RWPE1 (cell line): ENCODE results near the gene PTPRF.

Experiments used
- CTCF ChIA-PET: fragments of 350-600 bp; sonication (Branson Sonifier 250); formaldehyde crosslinking; extraction: SDS; loops from one replicate; lab custom pipeline; 2021; lab: Yijun Ruan, JAX
- POLR2A ChIA-PET: fragments of 400-600 bp; formaldehyde crosslinking; extraction: SDS; loops from one replicate; lab custom pipeline; 2020; ENCODE audit warnings: antibody characterized with exemption; ENCODE audit not compliant: low non-redundant PET; lab: Yijun Ruan, JAX
- DNase-seq: peaks from one replicate; pipeline ENCODE4 v3.0.0; 2012; ENCODE audit warnings: low spot score
- H3K27ac ChIP-seq: fragments of 450-650 bp; 2 replicates; pipeline ENCODE4 v1.5.1; 2017
- CTCF ChIP-seq: fragments of 450-650 bp; conservative IDR thresholded peaks from 2 replicates; pipeline ENCODE4 v1.5.1; 2017; ENCODE audit warnings: low read depth, mild to moderate bottlenecking

PTPRF gene

GRCh38 chr1:43505077-43505780 is 25.5 kb upstream of the PTPRF start:
- H3K27ac ChIP-seq: no peak overlapping the region
- no peak for TF ChIP-seq CTCF
- DNase-seq: no peak
- CTCF ChIA-PET: no interaction called here
- POLR2A ChIA-PET: no interaction called here

- ChIA-PET POLR2A (no interaction called here), CTCF (no interaction called here)
Observed at GRCh38 chr1:43506233-43506632, 24.4 kb upstream of the PTPRF start.

GRCh38 chr1:43507296-43508295 is 23.1 kb upstream of the PTPRF start:
- ChIA-PET CTCF (no interaction called here), POLR2A (no interaction called here)
- no peak for TF ChIP-seq CTCF
- no peak overlapping the region for H3K27ac ChIP-seq
- no peak for DNase-seq

More at GRCh38 chr1:43506233-43506632, 24.4 kb upstream of the PTPRF start:
- H3K27ac ChIP-seq: no peak overlapping the region
- no peak for DNase-seq
- TF ChIP-seq CTCF: no peak

- ChIA-PET POLR2A (no interaction called here), CTCF (interaction anchor here (1.3 kb wide), 1 partner anchor 9 kb away, joined by 3 read pairs; no protein-coding TSS in a partner anchor)
- H3K27ac ChIP-seq: no peak overlapping the region
- TF ChIP-seq CTCF: no peak
- no peak for DNase-seq
Observed at GRCh38 chr1:43509007-43509739, 21.5 kb upstream of the PTPRF start.

GRCh38 chr1:43509740-43510375 is 20.8 kb upstream of the PTPRF start:
- no peak for TF ChIP-seq CTCF
- DNase-seq: peak; percentile 53
- ChIA-PET POLR2A (no interaction called here), CTCF (interaction anchor here (0.5 to 1.3 kb wide), 2 partner anchors 10 to 89 kb away, joined by 3 read pairs; no protein-coding TSS in a partner anchor)
- no peak overlapping the region for H3K27ac ChIP-seq
